ENCODE measurements around the gene EDIL3.
"Not testable (repeated sequence)": the region's sequence is repeated elsewhere in the genome, so short reads cannot be mapped to it uniquely, and the experiment has no call there.

The EDIL3 gene

DNA sequence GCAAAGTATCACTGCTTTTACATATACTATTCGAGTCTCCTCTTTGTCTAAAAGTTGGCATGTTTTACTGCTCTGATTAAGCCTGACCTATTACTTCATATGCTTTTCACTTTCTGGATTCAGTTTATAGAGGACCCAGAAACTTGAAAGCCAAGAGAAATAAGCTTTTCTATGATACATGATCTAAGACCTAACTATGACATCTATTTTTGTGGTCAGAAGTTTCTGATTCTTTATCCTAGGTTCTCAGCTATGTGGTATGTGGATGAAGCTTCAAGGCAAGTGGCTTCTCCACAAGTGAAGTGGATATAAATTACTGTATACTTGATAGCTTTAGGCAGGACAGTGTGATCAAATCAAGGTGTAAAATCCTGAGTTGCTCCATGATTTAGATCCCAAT is 6.3 kb downstream of the EDIL3 start:
- no peak for DNase-seq (ENCODE audit: low spot score)

DNA sequence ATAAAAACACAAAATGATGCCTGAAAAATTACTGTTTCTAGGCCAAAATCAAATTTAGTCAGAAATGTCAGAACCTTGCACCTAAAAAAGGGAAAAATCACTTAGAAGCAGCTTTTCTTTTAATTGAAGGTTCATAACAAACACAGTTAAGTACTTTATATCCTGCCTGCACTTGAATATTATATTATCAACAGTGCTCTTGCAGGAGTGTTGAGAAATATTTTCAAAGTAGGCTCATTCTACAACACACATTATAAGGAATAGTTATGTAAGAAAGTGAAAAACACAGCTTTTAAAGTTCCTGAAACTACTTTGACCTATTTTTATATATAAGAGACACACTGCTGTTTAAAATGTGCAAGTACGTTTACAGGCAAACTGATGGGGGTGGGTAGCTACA is 8.3 kb downstream of the EDIL3 start:
- DNase-seq (ENCODE audit: low spot score): no peak

- DNase-seq (ENCODE audit: low spot score): no peak
These were observed 10.1 kb downstream of the EDIL3 start for GRCh38 chr5:84374568-84374967.

GRCh38 chr5:84373506-84373905 is 11.2 kb downstream of the EDIL3 start:
- DNase-seq (ENCODE audit: low spot score): no peak

DNA sequence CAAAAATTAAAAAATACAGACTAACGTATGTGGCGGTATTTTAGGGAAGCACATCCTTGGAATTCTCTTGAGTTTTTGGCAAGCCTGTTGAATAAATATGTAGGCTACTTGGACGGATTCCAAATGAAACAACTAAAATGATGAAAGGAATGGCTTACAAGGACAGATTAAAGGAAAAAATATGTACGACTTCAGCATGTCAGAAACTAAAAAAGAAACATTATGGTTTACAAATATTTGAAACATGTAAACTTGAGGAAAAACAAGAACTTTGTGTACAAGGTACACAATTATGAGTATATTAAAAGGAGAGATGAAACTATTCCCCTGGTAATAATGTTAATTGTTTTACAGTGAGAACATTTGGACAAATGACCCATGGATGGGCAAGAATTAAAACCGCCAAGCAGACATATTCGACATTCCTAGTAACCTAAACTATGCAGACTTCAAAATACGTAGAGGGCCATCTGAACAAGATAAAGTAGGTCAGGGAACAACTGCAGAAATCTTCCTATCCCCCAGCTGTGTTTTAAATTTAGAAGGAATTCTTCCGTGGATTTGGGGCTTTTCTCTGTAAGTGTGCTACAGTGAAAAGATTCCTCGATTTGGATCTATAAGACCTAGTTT is 12.5 kb downstream of the EDIL3 start:
- DNase-seq (ENCODE audit: low spot score): no peak

DNA sequence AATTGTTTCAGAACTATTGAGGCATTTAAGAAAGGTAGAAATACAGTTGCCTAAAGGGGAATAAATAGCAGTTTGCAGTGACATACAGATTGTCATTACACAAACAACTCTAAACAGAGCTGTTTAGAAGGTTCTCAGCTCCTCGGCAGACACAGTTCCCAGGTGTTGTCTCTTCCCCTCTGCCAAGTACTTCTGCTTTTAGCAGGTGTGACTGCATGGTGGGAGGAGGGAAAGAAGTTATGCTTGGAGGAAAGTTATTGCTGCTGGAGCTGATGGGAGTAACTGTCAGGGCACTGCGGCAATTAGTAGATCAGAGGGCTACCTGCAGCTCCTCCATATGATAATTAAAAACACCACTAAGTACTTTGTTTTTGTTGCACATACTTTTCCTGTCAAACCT is 14.5 kb downstream of the EDIL3 start:
- DNase-seq (ENCODE audit: low spot score): no peak

- DNase-seq (ENCODE audit: low spot score): no peak
These were observed 20.6 kb downstream of the EDIL3 start for GRCh38 chr5:84364043-84364442.

DNA sequence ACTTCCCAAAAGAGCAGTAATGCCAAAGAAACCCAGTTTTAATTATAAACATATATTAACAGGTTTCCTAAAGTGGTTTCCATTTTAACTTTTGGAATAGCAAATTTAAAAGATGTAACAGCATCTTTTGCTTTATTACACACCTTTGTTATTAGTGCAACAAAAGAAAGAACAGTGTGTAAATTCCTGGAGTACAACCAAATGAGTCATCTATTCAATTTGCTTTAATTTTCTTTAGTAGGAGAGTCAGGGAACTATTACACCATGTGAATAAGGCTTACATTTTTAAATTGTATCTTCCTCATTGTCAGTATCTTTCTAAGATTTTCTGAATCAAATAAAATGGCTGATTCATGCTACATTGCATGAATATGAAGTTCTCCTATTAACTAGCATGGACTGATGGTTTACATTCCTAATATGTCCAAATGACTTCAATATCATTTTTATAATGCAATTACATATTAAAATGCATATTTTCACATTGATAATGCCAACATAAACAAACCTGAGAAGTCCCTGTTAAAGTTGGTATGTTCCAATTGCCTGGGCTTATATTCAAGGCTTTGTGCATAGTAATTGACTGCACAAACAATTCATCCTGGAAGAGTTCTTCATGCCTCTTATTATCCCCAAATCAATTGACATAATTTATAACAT is 22.5 kb downstream of the EDIL3 start:
- no peak for DNase-seq (ENCODE audit: low spot score)

GRCh38 chr5:84361572-84361971 is 23.1 kb downstream of the EDIL3 start:
- no peak for DNase-seq (ENCODE audit: low spot score)

DNA sequence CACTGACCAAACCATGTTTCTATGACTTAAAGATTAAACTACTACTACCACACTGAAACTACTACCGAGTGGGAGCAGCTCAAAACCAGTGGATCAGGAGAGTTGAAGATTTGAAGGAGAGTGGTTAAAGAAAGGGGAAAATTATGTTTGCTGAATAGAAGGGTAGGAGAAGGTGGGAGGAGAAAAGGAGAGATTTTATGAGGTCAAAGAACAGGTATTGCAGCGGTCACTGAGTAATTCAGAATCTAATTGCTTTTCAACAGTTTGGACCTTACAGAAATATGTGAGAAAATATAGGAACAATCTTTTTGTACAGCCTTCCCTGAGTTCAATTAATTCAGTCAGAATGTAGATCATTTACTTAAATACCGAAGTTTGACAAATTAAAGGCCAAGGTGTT is 24.6 kb downstream of the EDIL3 start:
- DNase-seq (ENCODE audit: low spot score): no peak

DNA sequence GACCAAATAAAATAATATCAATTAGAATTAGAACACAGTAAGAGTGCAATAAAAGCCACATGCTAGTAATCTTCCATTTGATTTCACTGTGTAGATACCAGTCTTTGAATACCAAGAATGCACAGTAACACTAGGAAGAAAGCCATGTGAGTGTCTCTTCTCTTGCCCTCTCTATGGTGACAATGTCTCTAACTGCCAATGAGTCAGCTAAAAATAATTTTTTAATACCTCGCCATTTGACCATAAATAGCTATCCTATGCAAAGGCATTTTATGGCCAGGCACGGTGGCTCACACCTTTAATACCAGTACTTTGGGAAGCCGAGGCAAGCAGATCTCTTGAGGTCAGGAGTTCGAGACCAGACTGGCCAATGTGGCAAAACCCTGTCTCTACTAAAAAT is 30.6 kb downstream of the EDIL3 start:
- DNase-seq (ENCODE audit: low spot score): no peak

DNA sequence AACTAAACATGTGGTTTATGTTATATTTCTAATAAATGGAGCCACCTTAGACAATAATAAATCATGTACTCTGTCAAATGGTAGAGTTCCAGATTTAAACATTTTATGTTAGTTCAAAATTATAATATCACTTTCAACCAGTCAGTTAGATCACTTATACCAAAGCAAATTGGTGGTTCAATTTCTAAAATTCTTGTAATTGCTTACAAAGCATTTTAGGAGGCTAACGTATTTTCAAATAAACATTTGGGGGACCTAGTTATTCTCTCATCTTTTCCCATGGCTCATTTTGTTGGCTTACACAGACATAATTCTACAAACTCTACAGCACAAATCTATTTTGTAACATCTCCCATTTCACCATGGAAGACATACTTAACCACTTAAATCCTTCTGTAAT is 39.9 kb downstream of the EDIL3 start:
- DNase-seq (ENCODE audit: low spot score): no peak

- no peak for DNase-seq (ENCODE audit: low spot score)
These were observed 41.5 kb downstream of the EDIL3 start for GRCh38 chr5:84343171-84343570.

DNA sequence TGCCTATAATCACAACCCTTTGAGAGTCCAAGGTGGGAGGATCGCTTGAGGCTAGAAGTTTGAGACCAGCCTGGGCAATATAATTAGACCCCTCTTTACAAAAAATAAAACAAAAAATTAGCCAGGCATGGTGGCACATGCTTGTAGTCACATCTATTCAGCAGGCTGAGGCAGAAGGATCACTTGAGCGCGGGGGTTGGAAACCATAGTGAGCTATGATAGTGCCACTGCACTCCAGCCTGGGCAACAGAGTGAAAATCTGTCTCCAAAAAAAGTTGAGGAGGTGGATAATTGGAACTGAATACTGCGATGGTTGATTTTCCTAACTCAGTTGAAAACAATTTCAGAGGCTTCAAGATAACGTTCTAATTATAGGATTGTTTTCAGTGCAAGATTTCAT is 52.6 kb downstream of the EDIL3 start:
- no peak for DNase-seq (ENCODE audit: low spot score)

- DNase-seq (ENCODE audit: low spot score): no peak
These were observed 57.1 kb downstream of the EDIL3 start for GRCh38 chr5:84327591-84327990.

- no peak for DNase-seq (ENCODE audit: low spot score)
These were observed 62.0 kb downstream of the EDIL3 start for GRCh38 chr5:84322646-84323045.

- DNase-seq (ENCODE audit: low spot score): not testable (repeated sequence)
These were observed 66.9 kb downstream of the EDIL3 start for GRCh38 chr5:84317826-84318225.

GRCh38 chr5:84312280-84312679 is 72.4 kb downstream of the EDIL3 start:
- DNase-seq (ENCODE audit: low spot score): not testable (repeated sequence)

DNA sequence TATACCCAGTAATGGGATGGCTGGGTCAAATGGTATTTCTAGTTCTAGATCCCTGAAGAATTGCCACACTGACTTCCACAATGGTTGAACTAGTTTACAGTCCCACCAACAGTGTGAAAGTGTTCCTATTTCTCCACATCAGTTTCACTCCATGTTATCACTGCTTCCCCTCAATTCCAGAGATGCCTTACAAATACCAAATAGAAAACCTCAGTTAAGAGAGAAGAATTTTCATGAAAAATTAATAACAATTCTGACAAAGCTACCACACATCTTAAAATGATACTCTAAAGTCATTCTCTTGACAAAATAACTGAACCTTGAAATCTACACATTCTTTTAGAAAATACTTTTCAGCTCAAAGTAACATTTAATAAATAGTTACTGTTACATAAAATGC is 74.8 kb downstream of the EDIL3 start:
- DNase-seq (ENCODE audit: low spot score): not testable (repeated sequence)

- DNase-seq (ENCODE audit: low spot score): no peak
These were observed 78.1 kb downstream of the EDIL3 start for GRCh38 chr5:84306601-84307000.

- DNase-seq (ENCODE audit: low spot score): no peak
These were observed 80.1 kb downstream of the EDIL3 start for GRCh38 chr5:84304599-84304998.

DNA sequence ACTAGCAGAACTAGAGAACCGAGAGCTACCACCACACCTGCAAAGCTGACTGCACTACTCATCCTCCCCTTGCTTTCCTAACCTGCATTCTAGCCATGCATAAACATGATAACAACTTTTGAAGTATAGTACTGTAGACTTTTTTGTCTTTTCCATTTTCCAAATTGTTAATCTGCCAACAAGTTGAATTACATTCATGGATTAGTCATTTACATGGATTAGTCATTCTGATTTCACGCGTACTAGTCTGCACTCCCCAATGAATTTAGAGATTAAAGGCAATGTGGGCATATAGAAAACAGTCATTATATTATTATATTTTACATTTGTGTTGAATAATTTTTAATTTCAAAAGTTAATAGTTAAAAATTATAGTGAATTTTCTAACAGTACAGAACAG is 81.4 kb downstream of the EDIL3 start:
- DNase-seq (ENCODE audit: low spot score): no peak

GRCh38 chr5:84301535-84301934 is 83.1 kb downstream of the EDIL3 start:
- DNase-seq (ENCODE audit: low spot score): no peak

DNA sequence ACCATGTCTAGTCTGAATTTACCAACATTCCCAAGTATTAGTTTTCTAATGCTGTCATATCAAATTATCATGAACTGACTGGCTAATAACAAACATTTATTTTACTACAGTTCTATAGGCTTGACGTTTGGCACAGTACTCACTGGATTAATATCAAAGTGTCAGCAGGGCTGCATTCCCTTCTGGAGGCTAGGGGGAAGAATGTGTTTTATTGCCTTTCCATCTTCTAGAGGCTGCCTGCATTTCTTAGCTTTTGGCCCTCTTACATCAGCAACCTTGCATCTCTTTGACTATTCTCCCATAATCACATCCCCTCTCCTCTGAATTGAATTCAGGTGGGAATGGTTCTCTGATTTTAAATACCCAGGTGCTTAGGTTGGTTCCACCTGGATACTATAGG is 84.7 kb downstream of the EDIL3 start:
- no peak for DNase-seq (ENCODE audit: low spot score)
